LNCaP clone FGC (cell line): ENCODE data around the gene MALL.
"Not testable (repeated sequence)": the region's sequence is repeated elsewhere in the genome, so short reads cannot be mapped to it uniquely, and the experiment has no call there.

Source experiments
- DNase-seq: peaks from one replicate; pipeline ENCODE4 v3.0.0-alpha.2; 2011; ENCODE audit warnings: low read depth
- H3K4me3 ChIP-seq: 2 replicates; pipeline ENCODE4 v1.5.1; 2011; ENCODE audit warnings: mild to moderate bottlenecking, low read depth, low read length, control low read depth
- CTCF ChIP-seq: IDR thresholded peaks from 2 replicates; pipeline ENCODE4 v1.5.1; 2012; ENCODE audit warnings: mild to moderate bottlenecking; ENCODE audit not compliant: control insufficient read depth, insufficient read depth; ENCODE audit errors: extremely low read depth

The MALL gene

GRCh38 chr2:110101280-110101844 is 14.3 kb downstream of the MALL start:
- no peak overlapping the region for H3K4me3 ChIP-seq
- peak; percentile 46 for DNase-seq
- no peak for TF ChIP-seq CTCF

- H3K4me3 ChIP-seq, DNase-seq: not testable (repeated sequence)
Measured at GRCh38 chr2:110100880-110101279, 14.7 kb downstream of the MALL start.

GRCh38 chr2:110100480-110100879 is 15.1 kb downstream of the MALL start:
- DNase-seq = no peak
- H3K4me3 ChIP-seq = no peak overlapping the region
- TF ChIP-seq CTCF = no peak

- no peak for TF ChIP-seq CTCF
- no peak overlapping the region for H3K4me3 ChIP-seq
- no peak for DNase-seq
Measured at GRCh38 chr2:110099471-110100225, 16.0 kb downstream of the MALL start.

- no peak overlapping the region for H3K4me3 ChIP-seq
- no peak for TF ChIP-seq CTCF
- DNase-seq = no peak
Measured at GRCh38 chr2:110099038-110099425, 16.6 kb downstream of the MALL start.

- TF ChIP-seq CTCF = no peak
- H3K4me3 ChIP-seq = no peak overlapping the region
- no peak for DNase-seq
Measured at GRCh38 chr2:110097506-110098220, 18.0 kb downstream of the MALL start.

- TF ChIP-seq CTCF = no peak
- DNase-seq = no peak
- no peak overlapping the region for H3K4me3 ChIP-seq
Measured at GRCh38 chr2:110095994-110096633, 19.5 kb downstream of the MALL start.

- not testable (repeated sequence) for DNase-seq, H3K4me3 ChIP-seq
Measured at GRCh38 chr2:110094884-110095534, 20.6 kb downstream of the MALL start.

- H3K4me3 ChIP-seq, DNase-seq: not testable (repeated sequence)
Measured at GRCh38 chr2:110093924-110094323, 21.7 kb downstream of the MALL start.

- H3K4me3 ChIP-seq, DNase-seq: not testable (repeated sequence)
Measured at GRCh38 chr2:110090164-110090563, 25.5 kb downstream of the MALL start.
